HepG2 (cell line): ENCODE measurements around the gene CLEC20A. TPM values are rescaled to one million over a fixed set of nuclear protein-coding genes. Genes with fewer than 3 reads are reported as not detected.

Experiments
- BRCA1 ChIP-seq: sonication (generic); formaldehyde crosslinking; IDR thresholded peaks from 2 replicates; pipeline ENCODE4 v1.4.0; 2020; ENCODE audit warnings: missing genetic modification reagents
- CHD2 ChIP-seq: IDR thresholded peaks from 2 replicates; pipeline ENCODE4 v1.6.1; 2011; ENCODE audit warnings: low read depth, low read length, improper control_type of control experiment
- EZH2 ChIP-seq: conservative IDR thresholded peaks from 2 replicates; pipeline ENCODE4 v1.6.1; 2012; ENCODE audit warnings: mild to moderate bottlenecking, low read depth, low read length, moderate library complexity
- JUN ChIP-seq: sonication (generic); formaldehyde crosslinking; IDR thresholded peaks from 2 replicates; pipeline ENCODE4 v1.4.0; 2020; ENCODE audit warnings: mild to moderate bottlenecking, missing genetic modification reagents
- KDM3A ChIP-seq: IDR thresholded peaks from 2 replicates; pipeline ENCODE4 v1.6.1; 2018; ENCODE audit warnings: low read depth, missing compliant biosample characterization
- POLR2G ChIP-seq: fragments of 200-400 bp; formaldehyde crosslinking; IDR thresholded peaks from 2 replicates; pipeline ENCODE4 v1.6.1; 2018; ENCODE audit warnings: mild to moderate bottlenecking, low read depth, low read length, moderate library complexity
- SALL2 ChIP-seq: sonication (generic); formaldehyde crosslinking; IDR thresholded peaks from 2 replicates; pipeline ENCODE4 v1.8.1; 2023; ENCODE audit warnings: mild to moderate bottlenecking, missing genetic modification reagents, inconsistent platforms
- SOX6 ChIP-seq, 2 experiments: fragments of 450-650 bp in 1 of 2; sonication (generic) in 1 of 2; formaldehyde crosslinking in 1 of 2; IDR thresholded peaks; 2 replicates each; pipeline versions ENCODE4 v1.4.0 to v1.6.1; 2017 to 2020; ENCODE audit warnings: antibody characterized with exemption in 1 of 2, mild to moderate bottlenecking in 1 of 2, missing genetic modification reagents in 1 of 2
- SP4 ChIP-seq: sonication (generic); formaldehyde crosslinking; IDR thresholded peaks from 2 replicates; pipeline ENCODE4 v1.8.1; 2023; ENCODE audit warnings: mild to moderate bottlenecking, missing genetic modification reagents
- THAP9 ChIP-seq: sonication (generic); formaldehyde crosslinking; IDR thresholded peaks from 2 replicates; pipeline ENCODE4; 2020; ENCODE audit warnings: missing genetic modification reagents, mild to moderate bottlenecking, borderline replicate concordance
- U2AF1 ChIP-seq: fragments of 200-400 bp; formaldehyde crosslinking; optimal IDR thresholded peaks from 2 replicates; pipeline ENCODE3; 2017; ENCODE audit warnings: mild to moderate bottlenecking, low read depth, low read length
- ZEB1 ChIP-seq: IDR thresholded peaks from 2 replicates; pipeline ENCODE4 v1.6.1; 2012; ENCODE audit warnings: mild to moderate bottlenecking, low read depth, inconsistent platforms; ENCODE audit not compliant: insufficient replicate concordance
- ZKSCAN8 ChIP-seq: IDR thresholded peaks from 2 replicates; pipeline ENCODE4 v1.6.1; 2016; ENCODE audit warnings: borderline replicate concordance, missing genetic modification reagents, missing compliant biosample characterization
- ZMAT5 ChIP-seq: sonication (generic); formaldehyde crosslinking; IDR thresholded peaks from 2 replicates; pipeline ENCODE4 v1.5.0; 2020; ENCODE audit warnings: mild to moderate bottlenecking, low read depth, missing genetic modification reagents, borderline replicate concordance
- ZNF205 ChIP-seq: IDR thresholded peaks from 2 replicates; pipeline ENCODE4 v1.6.1; 2018; ENCODE audit warnings: missing biosample characterization, missing genetic modification reagents
- ZNF577 ChIP-seq: sonication (generic); formaldehyde crosslinking; IDR thresholded peaks from 2 replicates; pipeline ENCODE4 v1.4.0; 2020; ENCODE audit warnings: mild to moderate bottlenecking, low read depth, missing genetic modification reagents, borderline replicate concordance
- ZNF652 ChIP-seq: IDR thresholded peaks from 2 replicates; pipeline ENCODE4 v1.6.1; 2016; ENCODE audit warnings: low read depth, borderline replicate concordance
- ZNF670 ChIP-seq: sonication (generic); formaldehyde crosslinking; IDR thresholded peaks from 2 replicates; pipeline ENCODE4 v1.8.0; 2022; ENCODE audit warnings: mild to moderate bottlenecking, missing genetic modification reagents, borderline replicate concordance
- ZNF687 ChIP-seq: sonication (generic); formaldehyde crosslinking; IDR thresholded peaks from 2 replicates; pipeline ENCODE4 v1.5.1; 2020; ENCODE audit warnings: mild to moderate bottlenecking, missing genetic modification reagents, moderate library complexity
- ZNF768 ChIP-seq: sonication (generic); formaldehyde crosslinking; IDR thresholded peaks from 2 replicates; pipeline ENCODE4 v1.4.0; 2020; ENCODE audit warnings: missing genetic modification reagents
- ZXDC ChIP-seq: sonication (generic); formaldehyde crosslinking; IDR thresholded peaks from 2 replicates; pipeline ENCODE4 v1.5.0; 2020; ENCODE audit warnings: mild to moderate bottlenecking, missing genetic modification reagents
- polyA plus RNA-seq, 8 experiments: library from polyadenylated mRNA; depleted of rRNA in 3 of 8; stranded (reverse) in 7 of 8; unstranded in 1 of 8; fragments of >200 nt; fragmentation: Illumina TruSeq in 4 of 8; extraction: Trizol in 4 of 8; gene quantifications; 2 replicates each; pipeline versions ENCODE4 v1.2.1 to v1.2.3, GENCODE V29; 2011 to 2016; ENCODE audit warnings: low read depth in 4 of 8, missing spikeins in 1 of 8, mixed read lengths in 1 of 8; ENCODE audit not compliant: insufficient read depth in 1 of 8
- total RNA-seq, 5 experiments: library from RNA; depleted of rRNA; stranded (reverse); fragments of >200 nt; fragmentation: Illumina TruSeq; extraction: Trizol; gene quantifications; 2 replicates each; pipeline ENCODE4 v1.2.3, GENCODE V29; 2016; ENCODE audit warnings: low read depth in 1 of 5

Gene CLEC20A
- total and polyA plus RNA-seq, 2 of the 13 experiments (the other 11 are each of a cell fraction or from before 2014, with no cell fraction given) = not detected

GRCh38 chr1:178532392-178532791 lies 35.6 kb upstream of the CLEC20A start (continued):
- no peak for TF ChIP-seq ZNF652 (CRISPR knock-in tag)
- no peak for TF ChIP-seq ZNF577 (CRISPR knock-in tag)
- 0 out of 2 replicates have a peak, but pooled peaks have one; percentile 32 for TF ChIP-seq KDM3A (CRISPR knock-in tag)
- TF ChIP-seq ZNF205 (CRISPR knock-in tag) = peak; percentile 66; the same call in 1 of the 2 replicates
- no peak for TF ChIP-seq ZEB1
- no peak for TF ChIP-seq ZXDC (CRISPR knock-in tag)
- no peak for TF ChIP-seq THAP9
- TF ChIP-seq CHD2 = no peak
- TF ChIP-seq EZH2 = no peak
- no peak for TF ChIP-seq ZMAT5
- no peak for TF ChIP-seq SOX6 (IDR thresholded peaks at IDR 0.05)
- peak; percentile 33 for TF ChIP-seq SOX6 (CRISPR knock-in tag; IDR thresholded peaks at IDR 0.05)
- no peak for TF ChIP-seq BRCA1
- TF ChIP-seq JUN (CRISPR knock-in tag) = no peak
- peak; percentile 53 for TF ChIP-seq ZNF687 (CRISPR knock-in tag)
- TF ChIP-seq SALL2 = no peak
- TF ChIP-seq ZKSCAN8 = no peak
- no peak for TF ChIP-seq ZNF670
- no peak for TF ChIP-seq POLR2G
- peak; percentile 43; the same call in 1 of the 2 replicates for TF ChIP-seq SP4 (CRISPR knock-in tag)
- TF ChIP-seq ZNF768 = no peak
- no peak for TF ChIP-seq U2AF1
